ENCODE results near the gene ZSWIM3. TPM values are rescaled to one million over a fixed set of nuclear protein-coding genes. Genes with fewer than 3 reads are reported as not detected.

ZSWIM3 gene
- total RNA-seq, 2 experiments from 2014 or later = 3.5 to 3.6 TPM

DNA sequence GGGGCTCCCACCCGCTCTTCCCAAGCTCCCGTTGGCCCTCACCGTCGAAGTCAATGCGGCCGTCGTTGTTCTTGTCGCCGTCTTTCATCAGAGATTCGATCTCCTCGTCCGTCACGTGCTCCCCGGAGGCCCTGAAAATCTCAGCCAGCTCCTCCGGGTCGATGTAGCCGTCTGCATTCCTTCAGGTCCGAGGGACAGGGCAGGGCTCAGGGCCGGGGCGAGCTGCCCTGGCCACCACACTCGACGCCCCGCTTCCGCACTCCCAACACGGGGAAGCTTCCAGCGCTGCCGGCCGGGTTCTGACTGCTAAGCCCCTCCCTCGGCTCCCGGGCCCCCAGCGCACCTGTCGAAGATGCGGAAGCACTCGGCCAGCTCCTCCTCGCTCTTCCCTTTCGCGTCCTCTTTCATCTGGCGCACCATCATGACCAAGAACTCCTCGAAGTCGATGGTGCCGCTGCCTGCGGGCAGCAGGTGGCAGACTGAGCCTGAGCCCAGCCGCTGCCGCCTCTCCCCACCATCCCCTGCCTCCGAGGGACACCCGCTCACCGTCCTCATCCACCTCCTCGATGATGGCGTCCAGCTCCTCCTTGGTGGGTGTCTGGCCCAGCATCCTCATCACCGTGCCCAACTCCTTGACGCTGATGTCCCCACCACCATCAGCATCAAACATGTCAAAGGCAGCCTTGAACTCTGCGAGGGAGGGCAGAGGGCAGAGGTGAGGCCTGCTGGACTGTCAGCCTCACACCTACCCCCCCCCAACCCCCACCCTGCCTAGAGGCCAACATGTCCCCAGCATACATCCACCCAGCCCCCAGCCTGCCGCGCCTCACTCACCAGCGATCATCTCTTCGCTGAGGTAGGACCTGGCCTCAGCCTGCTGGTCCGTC lies 33.2 kb upstream of the ZSWIM3 start:
- intact Hi-C loops (cut with micrococcal nuclease) = loop anchor here (10.0 kb wide), 1 partner anchor 111 kb away; the partner anchor contains the start of gene PCIF1
- peak; percentile 66 for DNase-seq
- peak overlapping the region; percentile 62 for H3K27ac Mint-ChIP-seq

DNA sequence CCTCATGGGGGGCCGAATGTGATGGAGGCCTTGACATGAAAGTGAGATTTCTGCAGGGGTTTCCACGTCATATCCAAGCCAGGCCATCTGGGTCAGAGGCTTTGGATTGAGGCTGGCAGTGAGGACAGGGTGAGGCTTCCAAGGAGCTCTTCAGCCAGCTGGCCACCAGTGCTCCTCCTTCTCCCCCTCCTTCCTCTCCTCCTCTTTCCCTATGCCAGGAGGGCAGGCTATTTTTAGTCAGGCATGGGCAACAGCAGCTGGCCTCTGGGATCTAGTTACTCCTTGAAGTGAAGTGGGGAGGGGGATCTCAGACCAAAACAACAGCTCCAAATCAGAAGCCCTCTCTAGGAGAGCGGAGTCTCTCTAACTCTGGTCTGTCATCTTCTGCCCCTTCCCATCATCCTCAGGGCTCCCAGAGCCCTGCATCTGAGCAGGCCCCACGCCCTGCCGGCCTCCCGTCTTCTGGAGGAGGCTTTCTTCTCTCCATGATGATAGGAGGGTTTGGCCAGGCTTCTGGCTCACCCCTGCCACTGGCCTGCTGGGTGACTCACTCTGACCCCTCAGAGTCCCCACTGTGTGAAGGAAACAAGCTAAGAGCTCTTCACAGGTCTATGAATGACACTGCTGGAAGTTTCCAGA lies 30.9 kb upstream of the ZSWIM3 start:
- Mint-ChIP-seq H3K4me1 (ENCODE audit: low read depth) (peaks cover 12% of the 10 kb centered on the region), H3K27me3 (peaks cover 25% of the 10 kb centered on the region), H3K36me3 (ENCODE audit: low read depth) (no peaks in the 10 kb centered on the region), H3K27ac (no peak overlapping the region), H3K9me3 (no peaks in the 10 kb centered on the region), H3K4me3 (no peak overlapping the region)
- POLR2A ChIA-PET = interaction anchor here (1.4 to 1.6 kb wide), 2 partner anchors 13 kb away, joined by 4 to 5 read pairs; no protein-coding TSS in a partner anchor
- DNase-seq = no peak
- CTCF ChIA-PET = interaction anchor here (1.3 to 1.8 kb wide), 3 partner anchors 28 to 117 kb away, joined by 3 to 7 read pairs (median 5); no protein-coding TSS in a partner anchor
- TF ChIP-seq, protein P1, sequence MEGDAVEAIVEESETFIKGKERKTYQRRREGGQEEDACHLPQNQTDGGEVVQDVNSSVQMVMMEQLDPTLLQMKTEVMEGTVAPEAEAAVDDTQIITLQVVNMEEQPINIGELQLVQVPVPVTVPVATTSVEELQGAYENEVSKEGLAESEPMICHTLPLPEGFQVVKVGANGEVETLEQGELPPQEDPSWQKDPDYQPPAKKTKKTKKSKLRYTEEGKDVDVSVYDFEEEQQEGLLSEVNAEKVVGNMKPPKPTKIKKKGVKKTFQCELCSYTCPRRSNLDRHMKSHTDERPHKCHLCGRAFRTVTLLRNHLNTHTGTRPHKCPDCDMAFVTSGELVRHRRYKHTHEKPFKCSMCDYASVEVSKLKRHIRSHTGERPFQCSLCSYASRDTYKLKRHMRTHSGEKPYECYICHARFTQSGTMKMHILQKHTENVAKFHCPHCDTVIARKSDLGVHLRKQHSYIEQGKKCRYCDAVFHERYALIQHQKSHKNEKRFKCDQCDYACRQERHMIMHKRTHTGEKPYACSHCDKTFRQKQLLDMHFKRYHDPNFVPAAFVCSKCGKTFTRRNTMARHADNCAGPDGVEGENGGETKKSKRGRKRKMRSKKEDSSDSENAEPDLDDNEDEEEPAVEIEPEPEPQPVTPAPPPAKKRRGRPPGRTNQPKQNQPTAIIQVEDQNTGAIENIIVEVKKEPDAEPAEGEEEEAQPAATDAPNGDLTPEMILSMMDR (IDR thresholded peaks at IDR 0.05) = no peak
- intact Hi-C loops (cut with micrococcal nuclease) = loop anchor here (10.0 kb wide), 1 partner anchor 108 kb away; the partner anchor contains the start of gene PCIF1
- ATAC-seq = no peak

More for the DNA sequence above, 33.2 kb upstream of the ZSWIM3 start:
- ChIA-PET CTCF (interaction anchor here (0.6 to 3.0 kb wide), 26 partner anchors 8 to 163 kb away, joined by 3 to 12 read pairs (median 5); partner anchors contain the start of genes SNX21 and UBE2C), POLR2A (interaction anchor here (0.6 to 3.0 kb wide), 10 partner anchors 9 to 148 kb away, joined by 3 to 17 read pairs (median 4); partner anchors contain the start of genes UBE2C and ZNF335)
- TF ChIP-seq, protein P1 (IDR thresholded peaks at IDR 0.05) = peak; percentile 36
- Mint-ChIP-seq H3K4me1 (ENCODE audit: low read depth) (peaks cover 12% of the 10 kb centered on the region), H3K36me3 (ENCODE audit: low read depth) (no peaks in the 10 kb centered on the region), H3K9me3 (no peaks in the 10 kb centered on the region), H3K4me3 (peak overlapping the region; percentile 47), H3K27me3 (peaks cover 27% of the 10 kb centered on the region)
- peak; percentile 89 for ATAC-seq

GRCh38 chr20:45827030-45827652 lies 30.3 kb upstream of the ZSWIM3 start, which contains the start of gene TNNC2:
Gene TNNC2, minus strand, starts transcription at chr20:45827312. Its CDS starts 64 bp downstream, at chr20:45827248.
- H3K4me1 Mint-ChIP-seq (ENCODE audit: low read depth) = peaks cover 12% of the 10 kb centered on the region
- TF ChIP-seq, protein P1 (IDR thresholded peaks at IDR 0.05) = no peak
- no peaks in the 10 kb centered on the region for H3K9me3 Mint-ChIP-seq
- no peaks in the 10 kb centered on the region for H3K36me3 Mint-ChIP-seq (ENCODE audit: low read depth)
- intact Hi-C loops (cut with micrococcal nuclease) = loop anchor here (10.0 kb wide), 1 partner anchor 108 kb away; the partner anchor contains the start of gene PCIF1
- ATAC-seq (no peak), DNase-seq (no peak)
- no peak within 1 kb of the TSS for H3K4me3 Mint-ChIP-seq
- POLR2A ChIA-PET = no interaction called here
- H3K27ac Mint-ChIP-seq = no peak within 1 kb of the TSS
- H3K27me3 Mint-ChIP-seq = peaks cover 21% of the 10 kb centered on the region
- CTCF ChIA-PET = interaction anchor here (1.1 to 1.6 kb wide), 2 partner anchors 28 to 143 kb away, joined by 3 to 7 read pairs; no protein-coding TSS in a partner anchor

GRCh38 chr20:45827712-45828111 lies 29.7 kb upstream of the ZSWIM3 start:
- intact Hi-C loops (cut with micrococcal nuclease) = loop anchor here (10.0 kb wide), 1 partner anchor 107 kb away; the partner anchor contains the start of gene PCIF1
- no peak overlapping the region for H3K27ac Mint-ChIP-seq
- ATAC-seq = no peak
- ChIA-PET POLR2A (no interaction called here), CTCF (interaction anchor here (1.1 kb wide), 1 partner anchor 142 kb away, joined by 3 read pairs; no protein-coding TSS in a partner anchor)
- H3K9me3 Mint-ChIP-seq = no peaks in the 10 kb centered on the region
- TF ChIP-seq, protein P1 (IDR thresholded peaks at IDR 0.05) = no peak
- H3K4me3 Mint-ChIP-seq = no peak overlapping the region
- no peak for DNase-seq
- H3K36me3 Mint-ChIP-seq (ENCODE audit: low read depth) = no peaks in the 10 kb centered on the region
- H3K27me3 Mint-ChIP-seq = peaks cover 19% of the 10 kb centered on the region
- peaks cover 12% of the 10 kb centered on the region for H3K4me1 Mint-ChIP-seq (ENCODE audit: low read depth)

All from activated CD8-positive, alpha-beta T cell treated with anti-CD3 and anti-CD28 coated beads for 36 hours (primary cell).